Pancreas (tissue), 10 donors: Measurements from ENCODE around the gene TEDC2. TPM values are rescaled to one million over a fixed set of nuclear protein-coding genes. Genes with fewer than 3 reads are reported as not detected.
"Not testable (repeated sequence)": the region's sequence is repeated elsewhere in the genome, so short reads cannot be mapped to it uniquely, and the experiment has no call there.

Source experiments
- ATAC-seq, 4 donors: fragments of 200-7000 bp; cut with Tn5 transposase; one replicate each; pipeline versions ENCODE4 v1.8.0 to v1.9.1; 2020; ENCODE audit warnings: mild to moderate bottlenecking in 4 of 4, moderate library complexity in 4 of 4
- DNase-seq, 6 donors: peaks; one replicate each; pipeline ENCODE4 v3.0.0-alpha.2; 2020
- FAIRE-seq: peaks from 2 replicates; lab custom pipeline; 2012; peaks lifted over from hg19 to GRCh38; lab: Jason Lieb, UNC
- H3K27ac ChIP-seq, 4 donors: fragments of 200-600 bp; sonication (generic); 1 replicate in 3 of 4; 2 replicates in 1 of 4; pipeline versions ENCODE4 v1.5.0 to v1.8.0; 2020
- H3K27me3 ChIP-seq, 4 donors: fragments of 200-600 bp; one replicate each; pipeline ENCODE4 v1.8.0; 2021
- H3K36me3 ChIP-seq, 3 donors: fragments of 200-600 bp; sonication (generic) in 1 of 3; one replicate each; pipeline versions ENCODE4 v1.5.0 to v1.8.0; 2020 to 2021
- H3K4me1 ChIP-seq, 3 donors: fragments of 200-600 bp; one replicate each; pipeline ENCODE4 v1.8.0; 2021
- H3K4me3 ChIP-seq, 4 donors: fragments of 200-600 bp; sonication (generic) in 2 of 4; one replicate each; pipeline versions ENCODE4 v1.5.0 to v1.8.0; 2020 to 2021
- H3K9me3 ChIP-seq, 4 donors: fragments of 200-600 bp; one replicate each; pipeline ENCODE4 v1.8.0; 2021
- WGBS, 2 donors: extraction: QIAGEN DNeasy Blood & Tissue Kit; methylation state at CpG; one replicate each; pipeline ENCODE4 v1.1.7; 2013; 5-methylcytosine and 5-hydroxymethylcytosine counted together
- intact Hi-C, 3 donors: fragments of 100-400 bp; cut with DNase I; formaldehyde crosslinking; loops; one replicate each; pipeline versions ENCODE4 v1.11.1 to v1.14.2; 2022
- polyA plus RNA-seq, 2 donors: library from polyadenylated mRNA; stranded (reverse); fragments of 200-250 nt; gene quantifications; one replicate each; pipeline ENCODE4 v1.2.3, GENCODE V29; 2013
- total RNA-seq, 6 donors: library from RNA; stranded (reverse); fragmentation: NEBNext Ultra II Directional in 4 of 6; extraction: Animal tissue kit (Norgen Biotek cat#: 25700) in 4 of 6; gene quantifications; one replicate each; pipeline versions ENCODE4 v1.2.1 to v1.2.4, GENCODE V29; 2021 to 2023
- TF ChIP-seq, protein P1 (sequence below), 4 donors: fragments of 200-600 bp; sonication (generic) in 3 of 4; IDR thresholded peaks; one replicate each; pipeline versions ENCODE4 v1.5.0 to v1.8.0; 2021; ENCODE audit warnings: antibody characterized with exemption in 4 of 4
- donor health status: healthy with polysubstance abuse.
- donor health status: DM: no; HTN: no; CAD: no; lungs with moderate emphysema.
- donor health status: DM: no; HTN: no; CAD: no.
- donor health status: control.
- donor health status: control.
- donor health status: Bipolar disorder and iron deficiency.
- donor health status: DM: yes; HTN: yes; CAD: no.
- donor health status: DM: no; HTN: no; CAD: no.
- donor health status: DM: no; HTN: no; CAD: no.
- donor health status: DM: yes; HTN: yes; CAD: no.

Gene TEDC2
- total and polyA plus RNA-seq, 8 donors = 0.16 to 1.4 (median 0.81) TPM; not detected in 1

DNA sequence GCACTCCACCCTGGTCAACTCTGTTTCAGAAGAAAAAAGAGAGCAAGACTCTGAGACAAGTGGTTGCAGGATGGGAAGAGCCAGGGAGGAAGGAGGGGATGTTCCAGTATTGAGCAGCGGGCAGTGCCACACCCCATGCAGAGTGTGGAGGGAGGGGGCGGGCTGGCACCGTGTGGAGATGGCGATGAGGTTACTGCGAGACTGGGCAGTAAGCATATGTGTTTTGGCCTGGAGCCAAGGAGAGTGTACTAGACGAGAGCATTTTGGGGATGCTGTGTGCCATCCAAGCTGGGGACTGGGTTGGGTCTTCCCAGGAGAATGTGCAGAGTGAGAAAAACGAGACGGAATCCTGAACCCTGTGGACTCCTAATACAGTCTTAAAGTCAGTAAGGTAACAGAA, 18.4 kb downstream of the TEDC2 start:
- H3K27ac ChIP-seq = peak overlapping the region in 2 of 4 donors; percentile 1 to 74
- DNase-seq (no peak), FAIRE-seq (no peak), ATAC-seq (no peak)
- H3K4me1 ChIP-seq = peaks cover 34 to 49% (median 45%) of the 10 kb centered on the region in 3 donors
- H3K36me3 ChIP-seq = no peaks in the 10 kb centered on the region
- no peaks in the 10 kb centered on the region for H3K27me3 ChIP-seq
- H3K4me3 ChIP-seq = no peak overlapping the region
- TF ChIP-seq, protein P1, sequence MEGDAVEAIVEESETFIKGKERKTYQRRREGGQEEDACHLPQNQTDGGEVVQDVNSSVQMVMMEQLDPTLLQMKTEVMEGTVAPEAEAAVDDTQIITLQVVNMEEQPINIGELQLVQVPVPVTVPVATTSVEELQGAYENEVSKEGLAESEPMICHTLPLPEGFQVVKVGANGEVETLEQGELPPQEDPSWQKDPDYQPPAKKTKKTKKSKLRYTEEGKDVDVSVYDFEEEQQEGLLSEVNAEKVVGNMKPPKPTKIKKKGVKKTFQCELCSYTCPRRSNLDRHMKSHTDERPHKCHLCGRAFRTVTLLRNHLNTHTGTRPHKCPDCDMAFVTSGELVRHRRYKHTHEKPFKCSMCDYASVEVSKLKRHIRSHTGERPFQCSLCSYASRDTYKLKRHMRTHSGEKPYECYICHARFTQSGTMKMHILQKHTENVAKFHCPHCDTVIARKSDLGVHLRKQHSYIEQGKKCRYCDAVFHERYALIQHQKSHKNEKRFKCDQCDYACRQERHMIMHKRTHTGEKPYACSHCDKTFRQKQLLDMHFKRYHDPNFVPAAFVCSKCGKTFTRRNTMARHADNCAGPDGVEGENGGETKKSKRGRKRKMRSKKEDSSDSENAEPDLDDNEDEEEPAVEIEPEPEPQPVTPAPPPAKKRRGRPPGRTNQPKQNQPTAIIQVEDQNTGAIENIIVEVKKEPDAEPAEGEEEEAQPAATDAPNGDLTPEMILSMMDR (IDR thresholded peaks at IDR 0.05) = no peak
- WGBS, 2 donors = 51 to 52% methylated on average over 8 of the region's 8 CpGs
- H3K9me3 ChIP-seq = no peaks in the 10 kb centered on the region
- intact Hi-C loops = no loop called here

DNA sequence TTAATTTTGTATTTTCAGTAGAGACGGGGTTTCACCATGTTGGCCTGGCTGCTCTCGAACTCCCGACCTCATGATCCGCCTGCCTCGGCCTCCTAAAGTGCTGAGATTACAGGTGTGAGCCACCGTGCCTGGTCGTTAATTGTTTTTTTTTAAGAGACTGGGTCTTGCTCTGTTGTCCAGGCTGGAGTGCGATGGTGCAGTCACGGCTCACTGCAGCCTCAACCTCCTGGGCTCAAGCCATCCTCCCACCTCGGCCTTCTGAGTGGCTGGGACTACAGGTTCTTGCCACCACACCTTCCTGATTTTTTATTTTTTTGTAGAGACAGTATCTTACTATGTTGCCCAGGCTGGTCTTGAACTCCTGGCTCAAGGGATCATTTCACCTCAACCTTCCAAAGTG, 20.1 kb downstream of the TEDC2 start:
- DNase-seq, ATAC-seq, FAIRE-seq, H3K27me3 ChIP-seq, H3K4me3 ChIP-seq, H3K9me3 ChIP-seq, intact Hi-C loops, H3K36me3 ChIP-seq: not testable (repeated sequence)
- H3K27ac ChIP-seq = peak overlapping the region in 3 of 4 donors; percentile 54 to 77 (median 72)
- 90 to 92% methylated on average over 10 of the region's 10 CpGs for WGBS, 2 donors
- peaks cover 34 to 54% (median 45%) of the 10 kb centered on the region in 3 donors for H3K4me1 ChIP-seq

- Histone ChIP-seq H3K27ac (peak overlapping the region; percentile 54 to 77 (median 73)), H3K4me1 (peaks cover 34 to 51% (median 42%) of the 10 kb centered on the region in 3 donors), H3K4me3 (no peak overlapping the region), H3K36me3 (no peaks in the 10 kb centered on the region), H3K27me3 (no peaks in the 10 kb centered on the region), H3K9me3 (no peaks in the 10 kb centered on the region)
- no peak for FAIRE-seq
- intact Hi-C loops = no loop called here
- ATAC-seq = peak; percentile 77 to 84 (median 80)
- TF ChIP-seq, protein P1 (IDR thresholded peaks at IDR 0.05) = no peak
- peak; percentile 84 to 95 (median 89) for DNase-seq
- WGBS, 2 donors = 24 to 35% methylated on average over 12 of the region's 12 CpGs
Measured at GRCh38 chr16:2480948-2481347, 21.0 kb downstream of the TEDC2 start.

DNA sequence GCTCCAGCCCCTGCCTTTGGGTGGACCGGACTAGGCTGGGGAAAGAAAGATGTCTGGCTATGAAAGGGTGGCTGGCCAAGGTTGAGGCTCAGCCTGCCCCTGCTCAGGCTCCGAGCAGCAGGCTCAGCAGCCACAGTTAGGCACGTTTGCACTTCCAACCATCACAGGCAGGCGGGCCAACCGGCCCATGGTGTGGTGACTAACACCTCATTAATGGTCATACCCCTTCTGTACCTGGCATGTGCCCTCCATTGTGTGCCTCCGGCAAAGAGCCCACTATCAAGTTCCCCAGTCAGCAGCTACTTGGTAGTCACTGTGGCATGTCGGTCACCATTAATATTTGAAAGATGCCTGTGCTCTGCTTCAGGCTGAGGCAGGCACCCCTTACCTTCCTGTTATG, 21.8 kb downstream of the TEDC2 start:
- ATAC-seq = peak; percentile 5 to 18 (median 10)
- Histone ChIP-seq H3K4me1 (peaks cover 32 to 44% (median 35%) of the 10 kb centered on the region in 3 donors), H3K27me3 (no peaks in the 10 kb centered on the region), H3K9me3 (no peaks in the 10 kb centered on the region), H3K36me3 (no peaks in the 10 kb centered on the region), H3K27ac (peak overlapping the region; percentile 54 to 77 (median 73)), H3K4me3 (no peak overlapping the region)
- intact Hi-C loops = no loop called here
- TF ChIP-seq, protein P1 (IDR thresholded peaks at IDR 0.05) = no peak
- FAIRE-seq = no peak
- peak in 2 of 6 donors; percentile 49 to 64 for DNase-seq
- 27 to 33% methylated on average over 7 of the region's 7 CpGs for WGBS, 2 donors

GRCh38 chr16:2482249-2482648, 22.3 kb downstream of the TEDC2 start:
- Histone ChIP-seq H3K36me3 (no peaks in the 10 kb centered on the region), H3K4me3 (peak overlapping the region in 2 of 4 donors; percentile 24 to 28), H3K9me3 (no peaks in the 10 kb centered on the region), H3K27ac (peak overlapping the region; percentile 54 to 77 (median 73)), H3K4me1 (peaks cover 27 to 38% (median 29%) of the 10 kb centered on the region in 3 donors), H3K27me3 (no peaks in the 10 kb centered on the region)
- intact Hi-C loops = no loop called here
- WGBS, 2 donors = 37 to 39% methylated on average over 13 of the region's 13 CpGs
- DNase-seq (peak in 2 of 6 donors; percentile 40 to 56), FAIRE-seq (no peak), ATAC-seq (peak; percentile 6 to 46 (median 8))
- TF ChIP-seq, protein P1 (IDR thresholded peaks at IDR 0.05) = no peak
